GM12891 (cell line): Measurements from ENCODE around the gene CHMP4A.
A peak's percentile ranks its signal among the peaks of the same experiment; 100 is the strongest.

ENCODE experiments used
- DNase-seq: peaks from one replicate; pipeline ENCODE4 v3.0.0; 2011; ENCODE audit warnings: low spot score; ENCODE audit not compliant: insufficient read length
- FAIRE-seq: peaks from 2 replicates; lab custom pipeline; 2011; peaks lifted over from hg19 to GRCh38; lab: Jason Lieb, UNC
- PAX5 ChIP-seq: IDR thresholded peaks from 2 replicates; pipeline ENCODE4 v1.6.1; 2011; ENCODE audit warnings: low read length, moderate library complexity, mild to moderate bottlenecking; ENCODE audit not compliant: insufficient read depth, severe bottlenecking
- POLR2A ChIP-seq: IDR thresholded peaks from 2 replicates; pipeline ENCODE4 v1.6.1; 2011; ENCODE audit warnings: low read depth, low read length, control low read depth
- POLR2AphosphoS5 ChIP-seq: IDR thresholded peaks from 2 replicates; pipeline ENCODE4 v1.6.1; 2011; ENCODE audit warnings: low read depth, low read length, control low read depth
- POU2F2 ChIP-seq: IDR thresholded peaks from 2 replicates; pipeline ENCODE4 v1.6.1; 2011; ENCODE audit warnings: low read depth, mild to moderate bottlenecking, control low read depth, low read length, moderate library complexity
- SPI1 ChIP-seq: IDR thresholded peaks from 2 replicates; pipeline ENCODE4 v1.6.1; 2011; ENCODE audit warnings: low read depth, low read length, control low read depth
- TAF1 ChIP-seq: IDR thresholded peaks from 2 replicates; pipeline ENCODE4 v1.6.1; 2011; ENCODE audit warnings: low read depth, low read length, control low read depth

Gene CHMP4A

GRCh38 chr14:24258119-24258518 is 44.8 kb upstream of the CHMP4A start:
- DNase-seq, result no peak
- FAIRE-seq, result no peak
- TF ChIP-seq POLR2AphosphoS5, result no peak

- no peak for DNase-seq
These were observed 43.7 kb upstream of the CHMP4A start for GRCh38 chr14:24256960-24257359.

DNA sequence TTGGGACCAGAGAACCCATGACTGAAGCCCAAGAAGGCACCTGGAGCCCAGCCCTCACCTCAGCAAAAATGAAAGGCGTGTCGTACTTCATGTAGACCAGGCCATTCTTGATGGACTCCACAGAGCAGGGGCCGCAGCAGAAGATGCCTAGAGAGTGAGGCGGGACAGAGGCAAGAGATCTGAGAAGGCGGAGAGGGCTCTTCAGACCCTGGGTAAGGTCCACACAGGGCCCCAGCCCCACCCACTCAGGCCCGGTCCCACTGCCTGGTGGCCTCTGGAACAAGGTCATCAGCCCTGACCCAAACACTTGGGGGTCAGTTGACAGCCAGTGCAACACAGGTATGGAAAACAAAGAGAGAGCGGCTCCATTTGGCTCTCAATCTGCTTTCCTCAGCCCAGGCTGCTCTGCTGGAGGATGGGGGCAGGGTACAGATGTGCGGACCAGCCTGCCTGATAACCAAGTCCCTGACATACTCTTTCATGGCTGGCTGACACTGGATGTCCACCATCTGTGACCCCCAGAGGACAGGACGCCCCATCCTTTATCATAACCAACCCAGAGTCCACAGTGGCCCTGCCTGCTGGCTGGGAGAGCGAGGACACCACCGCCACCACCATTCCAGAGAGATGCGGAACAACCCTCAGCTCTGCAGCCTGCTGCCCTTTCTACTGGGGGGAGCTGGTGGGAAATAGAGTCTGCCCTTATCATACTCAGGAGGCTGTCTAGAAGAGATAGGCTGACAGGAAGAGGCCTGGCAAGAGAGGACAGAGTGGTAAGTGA is 42.8 kb upstream of the CHMP4A start:
- no peak for TF ChIP-seq POLR2AphosphoS5
- DNase-seq (no peak), FAIRE-seq (no peak)

More at GRCh38 chr14:24256960-24257359, 43.7 kb upstream of the CHMP4A start:
- no peak for FAIRE-seq
- TF ChIP-seq TAF1, result no peak
- no peak for TF ChIP-seq SPI1
- TF ChIP-seq POU2F2, result no peak
- no peak for TF ChIP-seq POLR2A
- no peak for TF ChIP-seq POLR2AphosphoS5
- no peak for TF ChIP-seq PAX5

DNA sequence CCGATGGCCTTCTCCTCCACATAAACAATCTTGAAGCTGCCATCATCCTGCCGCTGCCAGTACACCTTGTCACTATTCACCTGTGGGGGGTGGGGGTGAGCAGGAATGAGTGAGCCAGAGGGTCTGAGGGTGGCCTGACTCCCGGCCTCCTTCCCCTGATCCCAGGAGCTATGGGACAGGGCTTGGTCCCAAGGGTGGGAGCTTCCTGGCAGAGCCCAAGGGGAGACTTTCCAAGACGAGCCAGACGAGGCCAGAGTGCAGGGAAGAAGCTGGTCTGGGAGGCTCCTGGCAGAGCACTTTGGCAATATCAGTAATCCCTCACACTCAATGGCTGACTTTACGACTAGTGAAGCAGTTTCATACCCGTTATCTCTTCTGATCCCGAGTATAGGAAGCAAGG is 42.1 kb upstream of the CHMP4A start:
- FAIRE-seq, result no peak
- TF ChIP-seq TAF1 (no peak), POLR2A (no peak), POLR2AphosphoS5 (no peak), SPI1 (no peak), PAX5 (no peak), POU2F2 (no peak)
- DNase-seq, result no peak

DNA sequence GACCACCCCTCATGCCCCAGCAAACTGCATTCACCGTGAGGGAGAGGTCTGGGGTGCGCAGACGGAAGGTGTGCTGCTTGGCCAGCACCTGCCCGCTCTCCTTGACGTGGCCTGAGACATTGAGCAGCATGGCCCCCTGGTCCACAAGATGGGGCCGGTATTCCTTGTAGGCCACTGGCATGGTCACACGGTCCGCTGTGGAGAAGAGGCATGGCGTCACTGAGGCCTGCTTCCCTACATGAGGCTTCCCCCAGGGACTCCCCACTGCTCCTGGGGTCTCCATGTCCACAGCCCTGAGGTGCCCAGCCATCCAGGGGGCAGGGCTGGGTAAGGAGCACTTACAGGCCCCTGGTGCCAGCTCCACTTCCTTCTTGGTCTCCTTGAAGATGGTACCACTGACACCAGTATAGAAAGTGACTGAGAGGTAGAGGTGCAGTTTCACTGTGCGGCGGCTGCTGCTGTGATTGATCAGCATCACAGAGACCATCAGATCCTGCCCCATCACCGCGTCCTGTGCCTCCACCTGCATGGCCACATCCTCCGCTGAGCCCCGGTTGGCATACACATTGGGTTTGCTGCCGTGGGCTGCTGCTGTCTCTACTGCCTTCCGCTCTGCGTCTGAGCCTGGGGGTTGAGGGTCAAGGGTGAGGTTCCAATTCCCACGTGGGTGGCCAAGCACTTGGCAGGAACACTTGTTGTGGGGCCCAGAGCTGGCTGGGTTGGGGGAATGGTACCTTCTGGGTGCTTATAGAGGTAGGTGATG is 41.5 kb upstream of the CHMP4A start:
- TF ChIP-seq POLR2A (no peak), POLR2AphosphoS5 (no peak), SPI1 (no peak), POU2F2 (no peak), PAX5 (no peak), TAF1 (no peak)
- no peak for DNase-seq
- no peak for FAIRE-seq

DNA sequence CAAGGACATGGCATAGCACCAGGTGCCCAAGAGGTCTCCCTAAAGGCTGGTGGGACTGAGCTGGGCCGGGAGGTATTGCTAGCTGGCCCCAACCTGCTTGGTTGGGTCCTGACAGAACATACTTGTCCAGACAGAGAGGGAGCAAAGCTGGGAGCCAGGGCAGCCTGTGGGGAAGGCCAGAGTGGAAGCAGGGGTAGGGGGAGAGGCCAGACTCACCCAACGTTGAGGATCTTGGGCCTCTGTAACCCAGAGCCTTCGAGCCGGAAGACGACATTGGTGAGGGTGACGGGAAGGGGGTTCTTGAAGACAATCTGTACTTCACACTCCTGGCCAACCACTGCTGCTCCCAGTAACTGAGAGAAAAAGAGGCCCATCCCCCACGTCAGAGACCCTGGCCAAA is 40.6 kb upstream of the CHMP4A start:
- FAIRE-seq (no peak), DNase-seq (no peak)
- TF ChIP-seq POLR2A, result no peak
- no peak for TF ChIP-seq PAX5
- no peak for TF ChIP-seq TAF1
- no peak for TF ChIP-seq SPI1
- no peak for TF ChIP-seq POLR2AphosphoS5
- TF ChIP-seq POU2F2, result no peak

GRCh38 chr14:24252289-24253124 is 39.2 kb upstream of the CHMP4A start:
- DNase-seq (no peak), FAIRE-seq (no peak)
- TF ChIP-seq POLR2AphosphoS5, result no peak
- TF ChIP-seq TAF1, result no peak
- no peak for TF ChIP-seq POU2F2
- TF ChIP-seq POLR2A, result no peak
- no peak for TF ChIP-seq PAX5
- TF ChIP-seq SPI1, result no peak

GRCh38 chr14:24251880-24252288 is 38.6 kb upstream of the CHMP4A start:
- TF ChIP-seq TAF1 (no peak), POLR2A (no peak), SPI1 (no peak), POLR2AphosphoS5 (no peak), PAX5 (no peak), POU2F2 (no peak)
- FAIRE-seq (no peak), DNase-seq (no peak)

GRCh38 chr14:24250354-24250753 is 37.1 kb upstream of the CHMP4A start:
- peak; percentile 9 for FAIRE-seq
- TF ChIP-seq TAF1 (no peak), POLR2A (no peak), POU2F2 (no peak), POLR2AphosphoS5 (no peak), SPI1 (no peak), PAX5 (no peak)
- DNase-seq, result no peak
